HepG2 (cell line): ENCODE data around the gene SERINC2. TPM values are rescaled to one million over a fixed set of nuclear protein-coding genes. Genes with fewer than 3 reads are reported as not detected.

ENCODE experiments used
- ARHGAP35 ChIP-seq: sonication (generic); formaldehyde crosslinking; IDR thresholded peaks from 2 replicates; pipeline ENCODE4 v1.9.0; 2022; ENCODE audit warnings: mild to moderate bottlenecking, inconsistent platforms, moderate library complexity, missing genetic modification reagents, borderline replicate concordance
- FOXA1 ChIP-seq, 2 experiments: fragments of 450-650 bp in 1 of 2; sonication (generic) in 1 of 2; formaldehyde crosslinking in 1 of 2; IDR thresholded peaks; 2 replicates each; pipeline versions ENCODE4 v1.4.0 to v1.6.1; 2016 to 2020; ENCODE audit warnings: missing genetic modification reagents in 1 of 2
- FOXK2 ChIP-seq: fragments of 450-650 bp; IDR thresholded peaks from 2 replicates; pipeline ENCODE4 v1.6.1; 2016
- HMG20A ChIP-seq: IDR thresholded peaks from 2 replicates; pipeline ENCODE4 v1.6.1; 2016; ENCODE audit warnings: borderline replicate concordance
- HNRNPLL ChIP-seq: fragments of 200-400 bp; formaldehyde crosslinking; IDR thresholded peaks from 2 replicates; pipeline ENCODE4 v1.6.1; 2017; ENCODE audit warnings: mild to moderate bottlenecking, low read depth, low read length; ENCODE audit not compliant: poor library complexity, severe bottlenecking
- KDM5A ChIP-seq: fragments of 200-600 bp; sonication (generic); IDR thresholded peaks from 2 replicates; pipeline ENCODE4 v1.7.0; 2018; ENCODE audit warnings: antibody characterized with exemption, mild to moderate bottlenecking, low read length, borderline replicate concordance
- MYNN ChIP-seq: sonication (generic); formaldehyde crosslinking; IDR thresholded peaks from 2 replicates; pipeline ENCODE4 v1.4.0; 2020; ENCODE audit warnings: mild to moderate bottlenecking, low read depth, missing genetic modification reagents
- PRPF4 ChIP-seq: fragments of 200-400 bp; formaldehyde crosslinking; IDR thresholded peaks from 2 replicates; pipeline ENCODE4 v1.6.1; 2016; ENCODE audit warnings: low read length, low read depth; ENCODE audit not compliant: poor library complexity, severe bottlenecking
- RNF2 ChIP-seq: fragments of 450-650 bp; conservative IDR thresholded peaks from 2 replicates; pipeline ENCODE4 v1.6.1; 2016; ENCODE audit warnings: low read depth
- SYNCRIP ChIP-seq: fragments of 200-400 bp; formaldehyde crosslinking; IDR thresholded peaks from 2 replicates; pipeline ENCODE4 v1.6.1; 2018; ENCODE audit warnings: mild to moderate bottlenecking, low read depth, low read length; ENCODE audit not compliant: insufficient read depth
- TOE1 ChIP-seq: sonication (generic); formaldehyde crosslinking; IDR thresholded peaks from 2 replicates; pipeline ENCODE4 v1.4.0; 2020; ENCODE audit warnings: mild to moderate bottlenecking, missing genetic modification reagents
- TSC22D2 ChIP-seq: sonication (generic); formaldehyde crosslinking; IDR thresholded peaks from 2 replicates; pipeline ENCODE4 v1.5.1; 2020; ENCODE audit warnings: missing genetic modification reagents, mild to moderate bottlenecking, borderline replicate concordance
- ZBTB7B ChIP-seq: sonication (generic); formaldehyde crosslinking; IDR thresholded peaks from 2 replicates; pipeline ENCODE4 v1.4.0; 2020; ENCODE audit warnings: missing genetic modification reagents
- ZKSCAN5 ChIP-seq: sonication (generic); formaldehyde crosslinking; IDR thresholded peaks from 2 replicates; pipeline ENCODE4 v1.5.1; 2020; ENCODE audit warnings: mild to moderate bottlenecking, missing genetic modification reagents
- ZNF136 ChIP-seq: sonication (generic); formaldehyde crosslinking; IDR thresholded peaks from 2 replicates; pipeline ENCODE4 v1.8.1; 2022; ENCODE audit warnings: low read depth, mild to moderate bottlenecking, moderate library complexity, missing genetic modification reagents
- ZNF3 ChIP-seq: IDR thresholded peaks from 2 replicates; pipeline ENCODE4 v1.7.0; 2017; ENCODE audit warnings: inconsistent platforms
- ZNF33A ChIP-seq: sonication (generic); formaldehyde crosslinking; IDR thresholded peaks from 2 replicates; pipeline ENCODE4 v1.5.1; 2020; ENCODE audit warnings: missing genetic modification reagents, mild to moderate bottlenecking, moderate library complexity, borderline replicate concordance
- ZNF350 ChIP-seq: sonication (generic); formaldehyde crosslinking; IDR thresholded peaks from 2 replicates; pipeline ENCODE4 v1.4.0; 2020; ENCODE audit warnings: mild to moderate bottlenecking, low read depth, missing genetic modification reagents, borderline replicate concordance
- ZNF549 ChIP-seq: sonication (generic); formaldehyde crosslinking; IDR thresholded peaks from 2 replicates; pipeline ENCODE4 v1.5.0; 2020; ENCODE audit warnings: missing genetic modification reagents
- ZNF572 ChIP-seq: sonication (generic); formaldehyde crosslinking; IDR thresholded peaks from 2 replicates; pipeline ENCODE4 v1.5.1; 2020; ENCODE audit warnings: mild to moderate bottlenecking, missing genetic modification reagents
- ZSCAN9 ChIP-seq: IDR thresholded peaks from 2 replicates; pipeline ENCODE4 v1.6.1; 2016; ENCODE audit warnings: borderline replicate concordance
- polyA plus RNA-seq, 8 experiments: library from polyadenylated mRNA; depleted of rRNA in 3 of 8; stranded (reverse) in 7 of 8; unstranded in 1 of 8; fragments of >200 nt; fragmentation: Illumina TruSeq in 4 of 8; extraction: Trizol in 4 of 8; gene quantifications; 2 replicates each; pipeline versions ENCODE4 v1.2.1 to v1.2.3, GENCODE V29; 2011 to 2016; ENCODE audit warnings: low read depth in 4 of 8, missing spikeins in 1 of 8, mixed read lengths in 1 of 8; ENCODE audit not compliant: insufficient read depth in 1 of 8
- total RNA-seq, 5 experiments: library from RNA; depleted of rRNA; stranded (reverse); fragments of >200 nt; fragmentation: Illumina TruSeq; extraction: Trizol; gene quantifications; 2 replicates each; pipeline ENCODE4 v1.2.3, GENCODE V29; 2016; ENCODE audit warnings: low read depth in 1 of 5
- TF ChIP-seq, protein P1 (sequence below): IDR thresholded peaks from 2 replicates; pipeline ENCODE4 v1.6.1; 2016; ENCODE audit warnings: low read depth, borderline replicate concordance
- TF ChIP-seq, protein P2 (sequence below): sonication (generic); formaldehyde crosslinking; IDR thresholded peaks from 2 replicates; pipeline ENCODE4 v1.8.0; 2023; ENCODE audit warnings: mild to moderate bottlenecking, missing genetic modification reagents
- TF ChIP-seq, protein P3 (sequence below): sonication (generic); formaldehyde crosslinking; IDR thresholded peaks from 2 replicates; pipeline ENCODE4 v1.9.0; 2021; ENCODE audit warnings: missing genetic modification reagents, mild to moderate bottlenecking, borderline replicate concordance
- TF ChIP-seq, protein P4 (sequence below): sonication (generic); formaldehyde crosslinking; IDR thresholded peaks from 2 replicates; pipeline ENCODE4 v1.4.0; 2020; ENCODE audit warnings: low read depth, mild to moderate bottlenecking, missing genetic modification reagents

The SERINC2 gene
- total and polyA plus RNA-seq, 2 of the 13 experiments (the other 11 are each of a cell fraction or from before 2014, with no cell fraction given), result 4.8 to 126 TPM

DNA sequence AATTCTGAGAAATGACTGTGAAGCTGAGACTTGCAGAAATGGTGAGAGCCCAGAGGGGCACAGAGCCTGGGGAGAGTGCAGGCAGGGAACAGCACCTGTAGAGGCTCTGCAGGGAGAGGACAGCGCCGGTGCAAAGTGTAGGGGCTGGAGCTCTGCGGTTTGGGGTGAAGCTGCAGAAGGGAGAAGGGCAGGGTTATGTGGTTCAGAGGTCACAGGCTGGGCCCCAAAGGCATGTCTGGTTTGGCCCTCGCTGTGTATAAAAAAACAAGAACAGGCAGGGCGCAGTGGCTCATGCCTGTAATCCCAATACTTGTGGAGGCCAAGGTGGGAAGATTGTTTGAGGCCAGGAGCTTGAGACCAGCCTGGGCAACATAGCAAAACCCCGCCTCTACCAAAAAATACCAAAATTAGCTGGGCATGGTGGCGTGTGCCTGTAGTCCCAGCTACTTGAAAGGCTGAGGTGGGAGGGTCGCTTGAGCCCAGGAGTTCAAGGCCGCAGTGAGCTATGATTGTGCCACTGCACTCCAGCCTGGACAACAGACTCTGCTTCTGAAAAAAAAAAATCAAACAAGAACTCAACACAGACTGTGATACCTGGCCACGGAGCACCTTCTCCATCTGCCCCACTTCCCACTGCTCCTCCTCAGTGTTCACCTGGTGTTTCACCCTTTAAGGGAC is 29.1 kb downstream of the SERINC2 start (continued):
- TF ChIP-seq, protein P1, sequence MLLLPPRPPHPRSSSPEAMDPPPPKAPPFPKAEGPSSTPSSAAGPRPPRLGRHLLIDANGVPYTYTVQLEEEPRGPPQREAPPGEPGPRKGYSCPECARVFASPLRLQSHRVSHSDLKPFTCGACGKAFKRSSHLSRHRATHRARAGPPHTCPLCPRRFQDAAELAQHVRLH (CRISPR knock-in tag), result no peak; the same call in 1 of the 2 replicates
- TF ChIP-seq ZBTB7B (CRISPR knock-in tag) (peak; percentile 72), ARHGAP35 (CRISPR knock-in tag) (no peak), TSC22D2 (CRISPR knock-in tag) (no peak), ZKSCAN5 (no peak), KDM5A (no peak), RNF2 (no peak), SYNCRIP (no peak), ZNF350 (peak; percentile 62; the same call in 1 of the 2 replicates), ZNF136 (CRISPR knock-in tag) (0 out of 2 replicates have a peak, but pooled peaks have one; percentile 45), ZNF33A (CRISPR knock-in tag) (no peak), TOE1 (CRISPR knock-in tag) (no peak), PRPF4 (no peak), ZSCAN9 (0 out of 2 replicates have a peak, but pooled peaks have one; percentile 13), ZNF549 (no peak), FOXK2 (no peak), FOXA1 (IDR thresholded peaks at IDR 0.05) (no peak), FOXA1 (CRISPR knock-in tag; IDR thresholded peaks at IDR 0.05) (0 out of 2 replicates have a peak, but pooled peaks have one; percentile 18), HNRNPLL (no peak), ZNF3 (CRISPR knock-in tag) (no peak), HMG20A (CRISPR knock-in tag) (no peak; the same call in 1 of the 2 replicates), MYNN (CRISPR knock-in tag) (no peak), ZNF572 (no peak)
- TF ChIP-seq, protein P2, sequence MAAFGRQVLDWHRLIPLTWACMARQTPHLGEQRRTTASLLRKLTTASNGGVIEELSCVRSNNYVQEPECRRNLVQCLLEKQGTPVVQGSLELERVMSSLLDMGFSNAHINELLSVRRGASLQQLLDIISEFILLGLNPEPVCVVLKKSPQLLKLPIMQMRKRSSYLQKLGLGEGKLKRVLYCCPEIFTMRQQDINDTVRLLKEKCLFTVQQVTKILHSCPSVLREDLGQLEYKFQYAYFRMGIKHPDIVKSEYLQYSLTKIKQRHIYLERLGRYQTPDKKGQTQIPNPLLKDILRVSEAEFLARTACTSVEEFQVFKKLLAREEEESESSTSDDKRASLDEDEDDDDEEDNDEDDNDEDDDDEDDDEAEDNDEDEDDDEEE (CRISPR knock-in tag), result no peak
- TF ChIP-seq, protein P3, sequence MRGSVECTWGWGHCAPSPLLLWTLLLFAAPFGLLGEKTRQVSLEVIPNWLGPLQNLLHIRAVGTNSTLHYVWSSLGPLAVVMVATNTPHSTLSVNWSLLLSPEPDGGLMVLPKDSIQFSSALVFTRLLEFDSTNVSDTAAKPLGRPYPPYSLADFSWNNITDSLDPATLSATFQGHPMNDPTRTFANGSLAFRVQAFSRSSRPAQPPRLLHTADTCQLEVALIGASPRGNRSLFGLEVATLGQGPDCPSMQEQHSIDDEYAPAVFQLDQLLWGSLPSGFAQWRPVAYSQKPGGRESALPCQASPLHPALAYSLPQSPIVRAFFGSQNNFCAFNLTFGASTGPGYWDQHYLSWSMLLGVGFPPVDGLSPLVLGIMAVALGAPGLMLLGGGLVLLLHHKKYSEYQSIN (CRISPR knock-in tag), result no peak
- TF ChIP-seq, protein P4, sequence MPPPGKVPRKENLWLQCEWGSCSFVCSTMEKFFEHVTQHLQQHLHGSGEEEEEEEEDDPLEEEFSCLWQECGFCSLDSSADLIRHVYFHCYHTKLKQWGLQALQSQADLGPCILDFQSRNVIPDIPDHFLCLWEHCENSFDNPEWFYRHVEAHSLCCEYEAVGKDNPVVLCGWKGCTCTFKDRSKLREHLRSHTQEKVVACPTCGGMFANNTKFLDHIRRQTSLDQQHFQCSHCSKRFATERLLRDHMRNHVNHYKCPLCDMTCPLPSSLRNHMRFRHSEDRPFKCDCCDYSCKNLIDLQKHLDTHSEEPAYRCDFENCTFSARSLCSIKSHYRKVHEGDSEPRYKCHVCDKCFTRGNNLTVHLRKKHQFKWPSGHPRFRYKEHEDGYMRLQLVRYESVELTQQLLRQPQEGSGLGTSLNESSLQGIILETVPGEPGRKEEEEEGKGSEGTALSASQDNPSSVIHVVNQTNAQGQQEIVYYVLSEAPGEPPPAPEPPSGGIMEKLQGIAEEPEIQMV (CRISPR knock-in tag), result 0 out of 2 replicates have a peak, but pooled peaks have one; percentile 21
